GM19463 (cell line): ENCODE data around the gene ANKZF1.
"Not testable (repeated sequence)": the region's sequence is repeated elsewhere in the genome, so short reads cannot be mapped to it uniquely, and the experiment has no call there.

Experiments
- ATAC-seq: cut with Tn5 transposase; IDR thresholded peaks from one replicate; pipeline ENCODE4 v1.9.1; 2021; ENCODE audit warnings: mild to moderate bottlenecking, moderate library complexity; ENCODE audit not compliant: unreplicated experiment

The ANKZF1 gene

GRCh38 chr2:219252900-219253752 lies 23.5 kb downstream of the ANKZF1 start, which contains the start of gene TUBA4B:
Gene TUBA4B (plus strand): TSS chr2:219253243. CDS start chr2:219253408, 165 bp downstream.
- ATAC-seq, result peak; percentile 2

- ATAC-seq, result peak; percentile 45
Measured at GRCh38 chr2:219253753-219254589, 24.4 kb downstream of the ANKZF1 start, which contains the start of gene TUBA4A. Gene TUBA4A (minus strand): TSS chr2:219253918. CDS start chr2:219253858, 60 bp downstream.

DNA sequence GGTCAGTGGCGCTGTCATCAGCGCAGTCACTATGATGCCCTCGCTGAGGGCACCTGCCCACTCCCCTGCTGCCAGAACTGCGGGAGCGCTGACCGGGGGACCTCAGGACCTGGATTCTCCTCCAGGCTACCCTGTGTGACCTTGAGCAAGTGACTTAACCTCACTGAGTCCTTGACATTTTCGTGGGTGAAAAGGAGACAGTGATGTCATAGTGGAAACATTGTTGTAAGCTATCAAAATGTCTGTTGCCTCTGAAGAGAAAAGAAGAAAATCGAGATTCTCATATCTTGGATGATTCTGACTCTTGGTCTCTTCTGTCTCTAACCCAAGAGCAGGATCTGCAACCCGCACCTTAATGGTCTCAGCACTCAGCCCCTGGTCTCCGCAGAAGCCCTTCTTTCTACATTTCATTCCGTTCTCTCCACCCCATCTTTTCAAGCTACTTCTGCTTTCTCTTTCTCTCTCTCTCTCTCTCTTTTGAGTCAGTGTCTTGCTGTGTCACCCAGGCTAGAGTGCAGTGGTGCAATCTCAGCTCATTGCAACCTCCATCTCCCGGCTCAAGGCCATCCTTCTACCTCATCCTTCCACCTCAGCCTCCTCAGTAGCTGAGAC lies 25.1 kb downstream of the ANKZF1 start:
- peak; percentile 23 for ATAC-seq

- ATAC-seq, result not testable (repeated sequence)
Measured at GRCh38 chr2:219258942-219259341, 29.3 kb downstream of the ANKZF1 start.

DNA sequence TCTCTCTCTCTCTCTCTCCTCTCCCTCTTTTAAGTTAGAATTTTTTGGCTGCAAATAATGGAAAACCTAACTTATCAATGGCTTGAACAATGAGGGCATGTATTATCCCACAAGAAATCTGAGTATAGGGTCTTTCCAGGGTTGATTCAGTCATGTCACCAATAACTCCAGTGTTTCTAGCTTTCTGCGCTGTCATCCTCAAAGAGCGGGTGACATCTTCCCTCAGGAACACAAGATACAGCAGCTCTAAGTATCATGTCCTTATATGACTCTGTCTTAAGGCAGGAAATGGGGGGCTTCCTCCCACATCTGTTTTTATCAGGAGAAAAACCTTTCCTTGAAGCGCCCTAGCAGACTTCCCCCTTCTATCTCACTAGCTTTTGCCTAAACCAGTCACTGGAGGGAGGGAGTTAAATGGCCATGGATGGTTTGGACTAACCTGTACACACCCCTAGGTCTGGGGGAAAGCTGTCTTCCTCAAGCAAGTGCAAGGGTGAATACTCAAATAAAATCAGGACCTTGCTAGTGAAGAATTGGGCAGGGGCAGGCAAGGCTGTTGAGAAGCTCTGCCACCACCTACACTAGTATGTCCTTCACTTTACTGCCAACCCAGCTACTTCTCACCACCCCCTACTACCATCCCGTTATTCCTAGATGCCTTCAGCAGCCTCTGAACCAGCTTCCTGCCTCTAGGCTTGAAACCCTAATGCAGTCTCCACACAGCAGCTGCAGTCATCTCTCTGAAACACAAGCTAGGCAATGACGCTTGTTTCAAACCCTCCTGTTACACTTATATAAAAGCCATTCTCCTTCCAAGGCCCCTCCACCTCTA lies 31.6 kb downstream of the ANKZF1 start:
- no peak for ATAC-seq

GRCh38 chr2:219266232-219266631 lies 36.6 kb downstream of the ANKZF1 start:
- ATAC-seq, result no peak

GRCh38 chr2:219266886-219267285 lies 37.3 kb downstream of the ANKZF1 start:
- ATAC-seq, result no peak

DNA sequence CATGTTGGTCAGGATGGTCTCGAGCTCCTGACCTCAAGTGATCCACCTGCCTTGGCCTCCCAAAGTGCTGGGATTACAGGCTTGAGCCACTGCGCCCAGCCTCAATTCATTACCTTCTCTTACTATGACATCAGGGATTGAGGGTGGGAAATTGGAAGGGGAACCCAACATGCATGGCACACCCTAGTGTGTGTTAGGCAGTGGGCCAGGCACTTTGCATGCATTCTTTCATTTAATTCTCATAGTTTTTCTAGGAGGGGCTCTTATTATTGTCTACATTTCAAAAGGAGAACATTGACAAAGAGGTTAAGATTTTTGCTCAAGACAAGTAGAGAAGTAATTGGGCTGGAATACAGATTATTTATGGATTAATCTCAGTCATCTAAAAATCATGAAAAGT lies 38.7 kb downstream of the ANKZF1 start:
- no peak for ATAC-seq

DNA sequence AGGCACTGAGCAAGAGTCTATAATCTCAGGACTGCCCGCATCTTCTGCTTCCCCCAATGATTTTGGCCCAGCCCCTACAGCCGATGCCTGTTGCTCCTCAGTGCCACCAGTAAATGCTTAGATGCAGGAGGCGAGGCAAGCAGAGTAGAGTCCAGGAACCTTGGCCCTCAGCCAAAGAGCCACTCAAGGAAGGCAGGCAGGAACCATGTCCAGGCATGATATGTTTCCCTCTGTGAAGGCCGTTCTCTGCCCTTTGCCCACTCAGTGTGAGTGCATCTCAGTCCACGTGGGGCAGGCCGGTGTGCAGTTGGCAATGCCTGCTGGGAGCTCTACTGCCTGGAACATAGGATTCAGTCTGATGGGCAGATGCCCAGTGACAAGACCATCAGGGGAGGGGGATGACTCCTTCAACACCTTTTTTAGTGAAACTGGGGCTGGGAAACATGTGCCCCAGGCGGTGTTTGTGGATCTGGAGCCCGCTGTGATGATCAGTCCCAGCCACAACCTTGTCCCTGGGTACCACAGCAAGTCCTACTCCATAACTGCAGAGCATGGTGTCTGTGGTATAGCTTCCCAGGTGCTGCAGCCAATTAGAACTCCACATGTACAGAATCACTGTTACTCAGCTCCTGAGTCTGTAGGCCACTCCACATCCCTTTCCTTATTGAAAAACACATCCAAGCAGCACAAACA lies 39.9 kb downstream of the ANKZF1 start:
- ATAC-seq, result no peak

DNA sequence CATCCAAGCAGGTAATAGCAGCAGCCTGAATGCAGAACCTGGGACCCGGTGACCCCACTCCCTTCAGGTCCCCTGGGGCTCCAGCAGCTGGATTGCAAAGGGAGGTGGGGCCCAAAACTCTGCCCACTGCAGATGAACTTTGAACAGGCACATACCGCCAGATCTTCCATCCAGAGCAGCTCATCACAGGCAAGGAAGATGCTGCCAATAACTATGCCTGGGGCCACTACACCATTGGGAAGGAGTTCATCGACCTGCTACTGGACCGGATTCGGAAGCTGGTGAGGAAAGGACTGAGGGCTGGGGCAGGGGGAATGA lies 40.4 kb downstream of the ANKZF1 start:
- ATAC-seq, result no peak

DNA sequence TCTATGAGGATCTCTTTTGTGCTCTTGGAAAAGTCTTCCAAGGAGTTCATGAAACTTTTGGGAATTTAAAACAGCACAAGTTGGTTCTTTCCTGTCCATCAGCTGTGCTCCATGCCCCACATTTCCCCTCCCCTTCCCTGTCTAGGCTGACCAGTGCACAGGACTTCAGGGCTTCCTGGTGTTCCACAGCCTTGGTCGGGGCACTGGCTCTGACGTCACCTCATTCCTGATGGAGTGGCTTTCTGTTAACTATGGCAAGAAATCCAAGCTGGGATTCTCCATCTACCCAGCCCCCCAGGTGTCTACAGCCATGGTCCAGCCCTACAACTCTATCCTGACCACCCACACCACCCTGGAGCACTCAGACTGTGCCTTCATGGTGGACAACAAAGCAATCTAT lies 41.4 kb downstream of the ANKZF1 start:
- ATAC-seq, result no peak

- no peak for ATAC-seq
Measured at GRCh38 chr2:219272356-219272755, 42.8 kb downstream of the ANKZF1 start.

DNA sequence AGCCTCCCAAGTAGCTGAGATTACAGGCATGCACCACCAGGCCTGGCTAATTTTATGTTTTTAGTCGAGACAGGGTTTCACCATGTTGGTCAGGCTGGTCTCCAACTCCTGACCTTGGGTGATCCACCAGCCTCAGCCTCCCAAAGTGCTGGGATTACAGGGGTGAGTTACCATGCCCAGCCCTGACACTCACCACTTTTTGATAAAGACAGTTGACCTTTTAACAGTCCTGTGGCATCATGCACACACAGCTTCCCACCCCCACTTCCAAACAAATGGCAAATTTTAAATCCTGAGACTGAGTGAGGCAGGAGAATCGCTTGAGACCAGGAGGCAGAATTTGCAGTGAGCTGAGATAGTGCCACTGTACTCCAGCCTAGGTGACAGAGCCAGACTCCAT lies 43.4 kb downstream of the ANKZF1 start:
- ATAC-seq, result no peak

DNA sequence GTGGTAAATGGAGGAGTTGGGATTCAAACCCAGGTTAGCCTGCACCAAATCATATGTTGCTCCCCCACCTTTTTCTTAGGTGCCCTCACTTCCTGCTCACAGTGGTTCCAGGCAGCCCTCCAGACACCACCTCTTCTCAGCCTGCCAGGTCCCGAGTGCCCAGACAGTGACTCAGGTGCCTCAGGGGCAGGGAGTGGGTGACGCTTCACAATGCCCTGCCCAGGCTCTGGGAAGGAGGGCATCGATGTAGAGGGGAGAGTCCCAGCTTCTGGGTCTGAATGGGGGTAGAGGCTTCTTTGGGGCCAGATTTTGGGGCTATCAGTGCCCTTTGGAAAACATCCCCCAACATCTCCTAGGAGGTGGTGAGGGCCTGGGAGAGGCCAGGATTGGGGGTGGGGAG lies 44.3 kb downstream of the ANKZF1 start:
- no peak for ATAC-seq

GRCh38 chr2:219274361-219274921 lies 44.8 kb downstream of the ANKZF1 start:
- ATAC-seq, result no peak

DNA sequence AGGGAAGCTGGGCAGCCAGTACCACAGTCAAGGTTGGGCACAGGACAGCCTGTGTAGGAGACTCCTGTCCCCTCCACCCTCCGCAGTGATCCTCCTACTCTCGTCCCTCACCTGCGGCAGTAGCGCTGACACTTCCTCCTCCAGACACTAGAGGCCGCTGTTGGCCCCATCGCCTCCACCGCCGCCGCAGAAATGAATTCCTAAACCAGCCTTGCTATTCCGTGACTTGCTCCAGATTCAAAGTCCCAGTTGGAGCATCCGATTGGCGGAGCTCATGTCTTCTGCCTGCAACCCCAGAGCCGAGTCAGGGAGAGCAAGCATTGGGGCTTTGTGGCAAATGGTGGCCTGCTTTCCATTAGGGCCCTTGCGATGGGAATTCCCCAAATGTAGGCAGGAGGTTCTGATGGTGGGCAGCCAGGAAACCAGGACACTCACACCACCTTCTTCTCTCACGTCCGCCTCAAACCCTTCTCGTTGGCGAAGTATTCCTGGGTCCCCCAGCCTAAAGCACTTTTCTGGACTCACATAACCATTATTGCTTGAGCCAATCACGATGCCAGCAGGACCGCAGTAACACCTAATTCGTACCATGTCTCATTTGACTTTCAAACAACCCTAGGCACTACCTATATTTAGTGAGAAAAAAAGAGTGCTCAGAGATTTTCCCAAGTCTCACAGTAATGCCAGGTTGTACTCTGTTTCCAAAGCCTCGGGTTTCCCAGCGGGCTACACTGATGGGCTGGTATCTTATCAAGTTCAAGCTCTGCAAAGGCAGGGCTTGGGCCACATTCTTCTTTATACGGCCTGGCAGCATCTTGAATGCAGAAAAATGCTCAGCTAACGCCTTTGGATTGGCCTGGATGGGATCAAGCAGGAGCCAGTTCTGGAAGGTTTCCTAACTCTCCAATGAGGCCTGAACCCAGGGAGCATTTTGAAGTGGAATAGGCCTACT lies 48.4 kb downstream of the ANKZF1 start:
- ATAC-seq, result no peak

GRCh38 chr2:219278655-219279150 lies 49.1 kb downstream of the ANKZF1 start:
- ATAC-seq, result no peak

- ATAC-seq, result peak; percentile 80
Measured at GRCh38 chr2:219279151-219279915, 49.7 kb downstream of the ANKZF1 start, which contains the start of gene DNAJB2. Gene DNAJB2 (plus strand): TSS chr2:219279366. CDS start chr2:219279834, 468 bp downstream.
